Stimulated activated CD8-positive, alpha-beta memory T cell treated with anti-CD3 and anti-CD28 coated beads, Interleukin-15, amount 100 ng/mL, for 4 hours (primary cell): ENCODE results near the gene KCTD21.

ENCODE experiments used
- DNase-seq, 2 donors: peaks; one replicate each; pipeline ENCODE4 v3.0.0-alpha.2; 2020; ENCODE audit warnings: low read depth in 2 of 2

Gene KCTD21

GRCh38 chr11:78200553-78200952, 12.1 kb upstream of the KCTD21 start:
- DNase-seq: no peak

GRCh38 chr11:78200061-78200460, 11.6 kb upstream of the KCTD21 start:
- no peak for DNase-seq

- DNase-seq: no peak
Observed at GRCh38 chr11:78199653-78200015, 11.2 kb upstream of the KCTD21 start.

- DNase-seq: no peak
Observed at GRCh38 chr11:78199015-78199652, 10.7 kb upstream of the KCTD21 start.

GRCh38 chr11:78197816-78198215, 9.4 kb upstream of the KCTD21 start:
- no peak for DNase-seq

GRCh38 chr11:78196661-78197091, 8.2 kb upstream of the KCTD21 start:
- DNase-seq: no peak

GRCh38 chr11:78195917-78196560, 7.6 kb upstream of the KCTD21 start:
- no peak for DNase-seq

GRCh38 chr11:78194490-78194889, 6.1 kb upstream of the KCTD21 start:
- DNase-seq: no peak

GRCh38 chr11:78193806-78194205, 5.4 kb upstream of the KCTD21 start:
- DNase-seq: no peak

GRCh38 chr11:78192911-78193351, 4.5 kb upstream of the KCTD21 start:
- DNase-seq: no peak

GRCh38 chr11:78192223-78192719, 3.8 kb upstream of the KCTD21 start:
- DNase-seq: no peak

- no peak for DNase-seq
Observed at GRCh38 chr11:78190871-78191538, 2.6 kb upstream of the KCTD21 start.

- DNase-seq: no peak
Observed at GRCh38 chr11:78190374-78190773, 1.9 kb upstream of the KCTD21 start.

- no peak for DNase-seq
Observed at GRCh38 chr11:78189851-78190250, 1.4 kb upstream of the KCTD21 start.

GRCh38 chr11:78189174-78189724, 823 bp upstream of the KCTD21 start:
- no peak for DNase-seq

GRCh38 chr11:78187366-78188285, 800 bp downstream of the KCTD21 start:
- DNase-seq: peak; percentile 75 to 77

GRCh38 chr11:78181185-78181584, 7.2 kb downstream of the KCTD21 start:
- DNase-seq: no peak

- no peak for DNase-seq
Observed at GRCh38 chr11:78180751-78181150, 7.7 kb downstream of the KCTD21 start.

- no peak for DNase-seq
Observed at GRCh38 chr11:78179459-78180071, 8.9 kb downstream of the KCTD21 start.

- DNase-seq: no peak
Observed at GRCh38 chr11:78177216-78177615, 11.2 kb downstream of the KCTD21 start.

GRCh38 chr11:78176605-78177141, 11.8 kb downstream of the KCTD21 start:
- DNase-seq: no peak
